Measurements from ENCODE around the gene ARL8B. TPM values are rescaled to one million over a fixed set of nuclear protein-coding genes. Genes with fewer than 3 reads are reported as not detected.

ARL8B gene
- total and polyA plus RNA-seq, 2 of the 8 experiments (the other 6 are each of a cell fraction or from before 2014, with no cell fraction given): 14.5 to 27.8 TPM

GRCh38 chr3:5184499-5184898 is 62.4 kb downstream of the ARL8B start:
- Histone ChIP-seq H4K20me1 (replicated peaks in 1 of 2; ENCODE audit: control insufficient read depth in 1 of 2, insufficient read depth in 2 of 2, low read length in 2 of 2) (peaks cover 4 to 7% of the 10 kb centered on the region in 2 experiments), H2BK120ac (replicated peaks; ENCODE audit: low read depth, low read length) (no peak overlapping the region), H3K9me3 (ENCODE audit: insufficient read depth in 2 of 2, low read depth in 1 of 2, low read length in 1 of 2) (no peaks in the 10 kb centered on the region), H2AFZ (ENCODE audit: low read length) (no peak overlapping the region), H3K79me2 (ENCODE audit: control insufficient read depth in 1 of 2, insufficient read depth in 2 of 2, low read length in 2 of 2) (peaks cover 0 to 12% of the 10 kb centered on the region in 2 experiments; a peak in 2 of 4 replicates), H4K91ac (replicated peaks; ENCODE audit: insufficient read length, low read length) (no peak overlapping the region), H3K27ac (ENCODE audit: low read depth, low read length) (no peak overlapping the region), H3K4ac (replicated peaks; ENCODE audit: insufficient read length, low read depth, low read length) (no peak overlapping the region), H2BK12ac (ENCODE audit: low read depth, low read length) (no peak overlapping the region), H3K18ac (ENCODE audit: extremely low read depth, low read length) (no peak overlapping the region), H3K36me3 (ENCODE audit: control insufficient read depth in 2 of 4, insufficient read depth in 4 of 4, low read length in 3 of 4) (peaks cover 0 to 3% (median under 1%) of the 10 kb centered on the region in 4 experiments; a peak in 2 of 8 replicates), H3K4me2 (ENCODE audit: insufficient read depth in 1 of 2, low read depth in 2 of 2, low read length in 2 of 2) (no peak overlapping the region), H3K14ac (ENCODE audit: insufficient read length) (no peak overlapping the region), H3K23me2 (ENCODE audit: low read depth, low read length) (peaks cover 13% of the 10 kb centered on the region), H2BK15ac (ENCODE audit: low read length) (no peak overlapping the region), H3K4me3 (ENCODE audit: extremely low read depth in 1 of 4, insufficient read depth in 2 of 4, low read depth in 3 of 4, low read length in 4 of 4) (no peak overlapping the region), H2AK5ac (ENCODE audit: low read depth, low read length) (no peak overlapping the region), H4K8ac (ENCODE audit: extremely low read depth, insufficient read depth, low read length) (no peak overlapping the region), H3K27me3 (replicated peaks in 1 of 4; ENCODE audit: control insufficient read depth in 3 of 4, extremely low read depth in 1 of 4, insufficient read depth in 3 of 4, low read length in 3 of 4) (peaks cover 0 to 6% (median 0%) of the 10 kb centered on the region in 4 experiments; a peak in 1 of 7 replicates), H3K23ac (ENCODE audit: insufficient read length) (no peak overlapping the region), H3K79me1 (ENCODE audit: low read depth, low read length) (no peaks in the 10 kb centered on the region), H4K5ac (ENCODE audit: insufficient read length, low read depth, low read length) (no peak overlapping the region), H3K56ac (replicated peaks; ENCODE audit: insufficient read length, low read depth, low read length) (no peak overlapping the region), H2BK20ac (ENCODE audit: low read length) (no peak overlapping the region), H3K9ac (replicated peaks in 1 of 4; ENCODE audit: extremely low read depth in 1 of 4, low read depth in 3 of 4, low read length in 3 of 4) (no peak overlapping the region), H3K4me1 (replicated peaks in 1 of 4; ENCODE audit: control insufficient read depth in 3 of 4, insufficient read depth in 4 of 4, low read length in 3 of 4) (peaks cover 0 to 5% (median 4%) of the 10 kb centered on the region in 4 experiments; a peak in 4 of 7 replicates), H2BK5ac (ENCODE audit: low read depth, low read length) (no peak overlapping the region)
- POLR2A ChIA-PET (ENCODE audit: partially characterized antibody): interaction anchor here (0.6 to 7.4 kb wide), 3 partner anchors 12 to 683 kb away, joined by 3 to 46 read pairs (median 3); no protein-coding TSS in a partner anchor
- FAIRE-seq: no peak
- no peak for DNase-seq (ENCODE audit: low read depth in 1 of 2, low spot score in 2 of 2)
- no peak for TF ChIP-seq SP1 (IDR thresholded peaks at IDR 0.05; ENCODE audit: low read depth, low read length)
- TF ChIP-seq NRF1 (IDR thresholded peaks at IDR 0.05; ENCODE audit: low read depth, low read length): no peak
- TF ChIP-seq CREB1 (IDR thresholded peaks at IDR 0.05): no peak
- TF ChIP-seq POLR2AphosphoS5 (IDR thresholded peaks at IDR 0.05; ENCODE audit: low read depth, low read length): no peak
- TF ChIP-seq TEAD4 (IDR thresholded peaks at IDR 0.05; ENCODE audit: low read depth, low read length): no peak
- TF ChIP-seq MAFK (IDR thresholded peaks at IDR 0.05; ENCODE audit: low read depth, low read length): no peak
- TF ChIP-seq ASH2L (IDR thresholded peaks at IDR 0.05; ENCODE audit: low read length): no peak
- no peak for TF ChIP-seq TBP (IDR thresholded peaks at IDR 0.05; ENCODE audit: low read depth, low read length)
- 95% methylated on average over 6 of the region's 6 CpGs; no CpG with 5 or more reads in 1 of the 2 experiments for WGBS, 2 experiments (ENCODE audit: extremely low coverage in 1 of 2, insufficient coverage in 1 of 2, insufficient read length in 1 of 2, insufficient replicate concordance in 2 of 2, low coverage in 1 of 2, low lambda C conversion rate in 2 of 2, missing lambda C conversion rate in 1 of 2)
- CTCF ChIA-PET (ENCODE audit: partially characterized antibody): interaction anchor here (0.6 to 1.9 kb wide), 3 partner anchors 63 to 473 kb away, joined by 3 to 5 read pairs (median 3); no protein-coding TSS in a partner anchor

All from H1 (cell line).